HL-60 (cell line): Measurements from ENCODE around the gene MAGI2.

Source experiments
- TF ChIP-seq, protein P1 (sequence below): IDR thresholded peaks from 2 replicates; pipeline ENCODE4 v1.6.1; 2012; ENCODE audit warnings: low read depth; ENCODE audit not compliant: insufficient replicate concordance
- TF ChIP-seq, protein P2 (sequence below): IDR thresholded peaks from one replicate; pipeline ENCODE4 v1.5.1; 2011; ENCODE audit warnings: low read length, control low read depth, inconsistent platforms; ENCODE audit not compliant: insufficient read depth

DNA sequence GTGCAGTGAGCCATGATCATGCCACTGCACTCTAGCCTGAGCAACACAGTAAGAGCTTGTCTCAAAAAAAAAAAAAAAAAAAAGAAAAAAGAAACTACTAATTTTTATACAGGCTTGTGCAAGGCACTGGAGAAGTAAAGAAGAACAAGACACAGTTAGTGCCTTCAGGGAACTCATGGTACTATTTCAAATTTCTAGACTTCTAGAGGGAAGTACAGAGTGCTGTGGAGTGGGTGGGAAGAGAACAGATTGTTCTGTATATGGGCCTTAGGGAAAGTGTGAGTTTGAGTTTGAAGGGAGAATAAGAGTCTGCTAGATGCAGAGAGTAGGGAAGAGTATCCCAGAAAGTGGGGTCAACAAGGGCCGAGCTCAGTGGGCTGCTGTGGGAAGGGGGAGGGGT is 1420.1 kb downstream of the MAGI2 start:
- TF ChIP-seq, protein P1, sequence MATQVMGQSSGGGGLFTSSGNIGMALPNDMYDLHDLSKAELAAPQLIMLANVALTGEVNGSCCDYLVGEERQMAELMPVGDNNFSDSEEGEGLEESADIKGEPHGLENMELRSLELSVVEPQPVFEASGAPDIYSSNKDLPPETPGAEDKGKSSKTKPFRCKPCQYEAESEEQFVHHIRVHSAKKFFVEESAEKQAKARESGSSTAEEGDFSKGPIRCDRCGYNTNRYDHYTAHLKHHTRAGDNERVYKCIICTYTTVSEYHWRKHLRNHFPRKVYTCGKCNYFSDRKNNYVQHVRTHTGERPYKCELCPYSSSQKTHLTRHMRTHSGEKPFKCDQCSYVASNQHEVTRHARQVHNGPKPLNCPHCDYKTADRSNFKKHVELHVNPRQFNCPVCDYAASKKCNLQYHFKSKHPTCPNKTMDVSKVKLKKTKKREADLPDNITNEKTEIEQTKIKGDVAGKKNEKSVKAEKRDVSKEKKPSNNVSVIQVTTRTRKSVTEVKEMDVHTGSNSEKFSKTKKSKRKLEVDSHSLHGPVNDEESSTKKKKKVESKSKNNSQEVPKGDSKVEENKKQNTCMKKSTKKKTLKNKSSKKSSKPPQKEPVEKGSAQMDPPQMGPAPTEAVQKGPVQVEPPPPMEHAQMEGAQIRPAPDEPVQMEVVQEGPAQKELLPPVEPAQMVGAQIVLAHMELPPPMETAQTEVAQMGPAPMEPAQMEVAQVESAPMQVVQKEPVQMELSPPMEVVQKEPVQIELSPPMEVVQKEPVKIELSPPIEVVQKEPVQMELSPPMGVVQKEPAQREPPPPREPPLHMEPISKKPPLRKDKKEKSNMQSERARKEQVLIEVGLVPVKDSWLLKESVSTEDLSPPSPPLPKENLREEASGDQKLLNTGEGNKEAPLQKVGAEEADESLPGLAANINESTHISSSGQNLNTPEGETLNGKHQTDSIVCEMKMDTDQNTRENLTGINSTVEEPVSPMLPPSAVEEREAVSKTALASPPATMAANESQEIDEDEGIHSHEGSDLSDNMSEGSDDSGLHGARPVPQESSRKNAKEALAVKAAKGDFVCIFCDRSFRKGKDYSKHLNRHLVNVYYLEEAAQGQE, result no peak
- TF ChIP-seq, protein P2, sequence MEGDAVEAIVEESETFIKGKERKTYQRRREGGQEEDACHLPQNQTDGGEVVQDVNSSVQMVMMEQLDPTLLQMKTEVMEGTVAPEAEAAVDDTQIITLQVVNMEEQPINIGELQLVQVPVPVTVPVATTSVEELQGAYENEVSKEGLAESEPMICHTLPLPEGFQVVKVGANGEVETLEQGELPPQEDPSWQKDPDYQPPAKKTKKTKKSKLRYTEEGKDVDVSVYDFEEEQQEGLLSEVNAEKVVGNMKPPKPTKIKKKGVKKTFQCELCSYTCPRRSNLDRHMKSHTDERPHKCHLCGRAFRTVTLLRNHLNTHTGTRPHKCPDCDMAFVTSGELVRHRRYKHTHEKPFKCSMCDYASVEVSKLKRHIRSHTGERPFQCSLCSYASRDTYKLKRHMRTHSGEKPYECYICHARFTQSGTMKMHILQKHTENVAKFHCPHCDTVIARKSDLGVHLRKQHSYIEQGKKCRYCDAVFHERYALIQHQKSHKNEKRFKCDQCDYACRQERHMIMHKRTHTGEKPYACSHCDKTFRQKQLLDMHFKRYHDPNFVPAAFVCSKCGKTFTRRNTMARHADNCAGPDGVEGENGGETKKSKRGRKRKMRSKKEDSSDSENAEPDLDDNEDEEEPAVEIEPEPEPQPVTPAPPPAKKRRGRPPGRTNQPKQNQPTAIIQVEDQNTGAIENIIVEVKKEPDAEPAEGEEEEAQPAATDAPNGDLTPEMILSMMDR, result no peak
